HCT116 (cell line): ENCODE data around the gene METTL15. TPM values are rescaled to one million over a fixed set of nuclear protein-coding genes. Genes with fewer than 3 reads are reported as not detected.

Experiments used
- ATAC-seq: fragments of 200-7000 bp; cut with Tn5 transposase; 2 replicates; pipeline ENCODE4 v1.9.1; 2020; ENCODE audit warnings: mild to moderate bottlenecking, moderate library complexity
- BruUV-seq: library from RNA; stranded (reverse); fragments of 400-500 nt; replicated peaks from 2 replicates; lab custom pipeline; 2021; lab: Mats Ljungman, UMichigan
- CTCF ChIA-PET: fragments of 300-600 bp; sonication (Branson Sonifier 250); formaldehyde crosslinking; loops from one replicate; lab custom pipeline; 2021; ENCODE audit warnings: antibody characterized with exemption; lab: Charles Lee
- POLR2A ChIA-PET: fragments of 300-600, 350-600 bp; sonication (Branson Sonifier 250); formaldehyde crosslinking; loops from one replicate; lab custom pipeline; 2021; ENCODE audit warnings: antibody characterized with exemption; lab: Charles Lee
- RAD21 ChIA-PET, 2 experiments: fragments of 300-600 bp; sonication (Branson Sonifier 250); formaldehyde crosslinking; loops; one replicate each; lab custom pipeline; 2023; ENCODE audit warnings: low total read pairs in 2 of 2; ENCODE audit not compliant: uncharacterized antibody in 2 of 2, unreplicated experiment in 2 of 2, low non-redundant PET in 1 of 2; lab: Charles Lee
- DNase-seq: peaks from one replicate; pipeline ENCODE4 v3.0.0-alpha.2; 2010; ENCODE audit warnings: low read depth, low spot score
- H2AFZ ChIP-seq: fragments of 200-600 bp; shearing (Covaris generic), sonication (generic); 2 replicates; pipeline ENCODE4 v1.6.1; 2017; ENCODE audit warnings: low read depth, mixed run types, mixed read lengths, antibody characterized with exemption, low read length; ENCODE audit not compliant: poor library complexity, severe bottlenecking
- H3K27ac ChIP-seq: 2 replicates; pipeline ENCODE4 v1.5.1; 2012; ENCODE audit warnings: low read depth, low read length
- H3K27me3 ChIP-seq: fragments of 200-600 bp; sonication (generic); 2 replicates; pipeline ENCODE4 v1.6.1; 2016; ENCODE audit warnings: mixed run types, low read length, mixed read lengths; ENCODE audit not compliant: insufficient read depth
- H3K36me3 ChIP-seq, 2 experiments: fragments of 200-500 bp in 1 of 2; fragments of 200-600 bp in 1 of 2; sonication (Bioruptor generic) in 1 of 2; sonication (generic) in 1 of 2; 2 replicates each; pipeline versions ENCODE4 v1.5.1 to v1.6.1; 2014 to 2016; ENCODE audit warnings: low read length in 2 of 2, inconsistent platforms in 1 of 2, mixed read lengths in 1 of 2, mixed run types in 1 of 2; ENCODE audit not compliant: insufficient read depth in 2 of 2, control insufficient read depth in 1 of 2
- H3K4me1 ChIP-seq, 2 experiments: fragments of 200-600 bp in 1 of 2; sonication (generic) in 1 of 2; 2 replicates each; pipeline versions ENCODE4 v1.5.1 to v1.6.1; 2012 to 2017; ENCODE audit warnings: low read length in 2 of 2, inconsistent platforms in 1 of 2, mild to moderate bottlenecking in 1 of 2, mixed read lengths in 1 of 2, mixed run types in 1 of 2, moderate library complexity in 1 of 2; ENCODE audit not compliant: insufficient read depth in 2 of 2, control insufficient read depth in 1 of 2
- H3K4me2 ChIP-seq: fragments of 200-600 bp; sonication (generic); 2 replicates; pipeline ENCODE4 v1.6.1; 2017; ENCODE audit warnings: mixed run types, low read length, mixed read lengths
- H3K4me3 ChIP-seq, 2 experiments: fragments of 200-600 bp in 1 of 2; sonication (generic) in 1 of 2; replicated peaks in 1 of 2; 2 replicates each; pipeline ENCODE4 v1.5.1; 2011 to 2016; ENCODE audit warnings: low read length in 2 of 2, control low read depth in 1 of 2, low read depth in 1 of 2, mild to moderate bottlenecking in 1 of 2, mixed read lengths in 1 of 2, mixed run types in 1 of 2
- H3K79me2 ChIP-seq: fragments of 200-600 bp; sonication (generic); 2 replicates; pipeline ENCODE4 v1.6.1; 2017; ENCODE audit warnings: mild to moderate bottlenecking, mixed run types, low read length, moderate library complexity, mixed read lengths; ENCODE audit not compliant: insufficient read depth
- H3K9ac ChIP-seq: fragments of 200-600 bp; sonication (generic); 2 replicates; pipeline ENCODE4 v1.6.1; 2016; ENCODE audit warnings: low read length, mixed read lengths
- H3K9me2 ChIP-seq: fragments of 200-600 bp; sonication (generic), shearing (Covaris generic); 2 replicates; pipeline ENCODE4 v1.6.1; 2017; ENCODE audit warnings: mixed run types, mild to moderate bottlenecking, moderate library complexity; ENCODE audit not compliant: insufficient read depth
- H3K9me3 ChIP-seq, 2 experiments: fragments of 200-500 bp in 1 of 2; fragments of 200-600 bp in 1 of 2; sonication (Bioruptor generic) in 1 of 2; sonication (generic) in 1 of 2; 2 replicates each; pipeline ENCODE4 v1.6.1; 2014 to 2017; ENCODE audit warnings: low read length in 2 of 2, mixed read lengths in 2 of 2, inconsistent platforms in 1 of 2, low read depth in 1 of 2, mild to moderate bottlenecking in 1 of 2, mixed run types in 1 of 2, moderate library complexity in 1 of 2; ENCODE audit not compliant: control insufficient read depth in 1 of 2, insufficient read depth in 1 of 2
- H4K20me1 ChIP-seq: fragments of 200-600 bp; sonication (generic), shearing (Covaris generic); 2 replicates; pipeline ENCODE4 v1.6.1; 2017; ENCODE audit warnings: mixed run types, mild to moderate bottlenecking, moderate library complexity; ENCODE audit not compliant: insufficient read depth
- ELF1 ChIP-seq: IDR thresholded peaks from 2 replicates; pipeline ENCODE4 v1.6.1; 2012; ENCODE audit warnings: low read depth, borderline replicate concordance
- REST ChIP-seq: IDR thresholded peaks from 2 replicates; pipeline ENCODE4 v1.6.1; 2012; ENCODE audit warnings: low read depth
- SP1 ChIP-seq: IDR thresholded peaks from 2 replicates; pipeline ENCODE4 v1.6.1; 2012; ENCODE audit warnings: low read depth
- TCF7L2 ChIP-seq: IDR thresholded peaks from 2 replicates; pipeline ENCODE4 v1.7.0; 2011; ENCODE audit warnings: borderline replicate concordance, inconsistent platforms; ENCODE audit not compliant: insufficient read depth, insufficient read length; ENCODE audit errors: extremely low read depth
- ZBTB33 ChIP-seq: IDR thresholded peaks from 2 replicates; pipeline ENCODE4 v1.6.1; 2011; ENCODE audit warnings: mild to moderate bottlenecking, low read length, moderate library complexity; ENCODE audit not compliant: insufficient replicate concordance; ENCODE audit errors: extremely low read depth
- intact Hi-C: fragments of 100-400 bp; cut with micrococcal nuclease; formaldehyde crosslinking; loops from 2 replicates; pipeline ENCODE4 v1.10.0; 2022
- total RNA-seq: library from RNA; stranded (reverse); gene quantifications from one replicate; pipeline ENCODE4 v1.2.1, GENCODE V29; 2021; ENCODE audit not compliant: unreplicated experiment
- TF ChIP-seq, protein P1 (sequence below): IDR thresholded peaks from 2 replicates; pipeline ENCODE4 v1.6.1; 2012
- TF ChIP-seq, protein P2 (sequence below), 3 experiments: fragments of 200-600 bp in 1 of 3; sonication (generic) in 1 of 3; IDR thresholded peaks in 2 of 3; conservative IDR thresholded peaks in 1 of 3; 2 replicates each; pipeline ENCODE4 v1.5.1; 2012 to 2017; ENCODE audit warnings: low read depth in 2 of 3, low read length in 2 of 3, antibody characterized with exemption in 1 of 3, borderline replicate concordance in 1 of 3, control low read depth in 1 of 3, mild to moderate bottlenecking in 1 of 3, mixed read lengths in 1 of 3, mixed run types in 1 of 3, moderate library complexity in 1 of 3; ENCODE audit not compliant: insufficient read depth in 1 of 3

The METTL15 gene
- total RNA-seq, 1 experiment from 2014 or later = 25.3 TPM

DNA sequence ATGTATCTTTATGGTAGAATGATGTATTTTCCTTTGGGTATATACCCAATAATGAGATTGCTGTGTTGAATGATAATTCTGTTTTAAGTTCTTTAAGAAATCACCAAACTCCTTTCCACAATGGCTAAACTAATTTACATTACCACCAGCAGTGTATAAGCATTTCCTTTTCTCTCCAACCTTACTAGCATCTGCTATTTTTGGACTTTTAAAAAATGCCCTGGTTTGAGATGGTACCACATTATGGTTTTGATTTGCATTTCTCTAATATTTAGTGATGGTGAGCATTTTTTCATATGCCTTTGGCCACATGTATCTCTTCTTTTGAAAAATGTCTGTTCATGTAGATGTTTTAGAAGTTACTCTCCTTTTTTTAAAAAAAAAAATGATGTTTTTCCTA is 142.0 kb downstream of the METTL15 start (continued):
- TF ChIP-seq TCF7L2 = no peak
- TF ChIP-seq, protein P1, sequence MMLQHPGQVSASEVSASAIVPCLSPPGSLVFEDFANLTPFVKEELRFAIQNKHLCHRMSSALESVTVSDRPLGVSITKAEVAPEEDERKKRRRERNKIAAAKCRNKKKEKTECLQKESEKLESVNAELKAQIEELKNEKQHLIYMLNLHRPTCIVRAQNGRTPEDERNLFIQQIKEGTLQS = no peak
- TF ChIP-seq, protein P2, sequence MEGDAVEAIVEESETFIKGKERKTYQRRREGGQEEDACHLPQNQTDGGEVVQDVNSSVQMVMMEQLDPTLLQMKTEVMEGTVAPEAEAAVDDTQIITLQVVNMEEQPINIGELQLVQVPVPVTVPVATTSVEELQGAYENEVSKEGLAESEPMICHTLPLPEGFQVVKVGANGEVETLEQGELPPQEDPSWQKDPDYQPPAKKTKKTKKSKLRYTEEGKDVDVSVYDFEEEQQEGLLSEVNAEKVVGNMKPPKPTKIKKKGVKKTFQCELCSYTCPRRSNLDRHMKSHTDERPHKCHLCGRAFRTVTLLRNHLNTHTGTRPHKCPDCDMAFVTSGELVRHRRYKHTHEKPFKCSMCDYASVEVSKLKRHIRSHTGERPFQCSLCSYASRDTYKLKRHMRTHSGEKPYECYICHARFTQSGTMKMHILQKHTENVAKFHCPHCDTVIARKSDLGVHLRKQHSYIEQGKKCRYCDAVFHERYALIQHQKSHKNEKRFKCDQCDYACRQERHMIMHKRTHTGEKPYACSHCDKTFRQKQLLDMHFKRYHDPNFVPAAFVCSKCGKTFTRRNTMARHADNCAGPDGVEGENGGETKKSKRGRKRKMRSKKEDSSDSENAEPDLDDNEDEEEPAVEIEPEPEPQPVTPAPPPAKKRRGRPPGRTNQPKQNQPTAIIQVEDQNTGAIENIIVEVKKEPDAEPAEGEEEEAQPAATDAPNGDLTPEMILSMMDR (IDR thresholded peaks at IDR 0.05 in 2 of 3, conservative IDR thresholded peaks at IDR 0.05 in 1 of 3; ENCODE audit: borderline replicate concordance in 1 of 3, insufficient read depth in 1 of 3, low read depth in 2 of 3, low read length in 2 of 3) = no peak

DNA sequence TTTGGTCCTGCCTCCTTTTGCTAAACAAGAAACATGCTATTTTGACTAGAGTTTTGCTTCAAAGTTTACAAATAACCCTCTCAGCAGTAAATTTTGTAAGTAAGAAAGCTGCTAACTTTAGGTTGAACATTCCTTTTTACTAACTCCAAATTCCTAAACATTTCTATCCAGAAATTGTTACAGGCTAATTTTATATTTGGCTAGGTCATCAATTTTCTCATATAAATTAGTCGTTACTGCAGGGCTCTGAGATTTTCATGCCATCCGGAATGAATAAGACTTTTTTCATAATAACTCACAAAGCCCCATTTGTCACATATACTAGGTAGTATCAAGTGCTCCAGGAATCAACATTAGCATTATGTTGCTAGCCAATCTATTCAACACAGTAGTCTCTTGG is 143.1 kb downstream of the METTL15 start:
- intact Hi-C loops = no loop called here
- RAD21 ChIA-PET = no interaction called here
- Histone ChIP-seq H3K9me2 (no peaks in the 10 kb centered on the region), H3K4me1 (no peaks in the 10 kb centered on the region), H3K27me3 (no peaks in the 10 kb centered on the region), H2AFZ (no peak overlapping the region), H3K36me3 (no peaks in the 10 kb centered on the region), H3K4me2 (no peak overlapping the region), H3K79me2 (peaks cover 9% of the 10 kb centered on the region; the same call in 1 of the 2 replicates), H3K9ac (no peak overlapping the region), H3K4me3 (no peak overlapping the region), H3K27ac (no peak overlapping the region), H4K20me1 (no peaks in the 10 kb centered on the region), H3K9me3 (no peaks in the 10 kb centered on the region)
- CTCF ChIA-PET = no interaction called here
- no peak for ATAC-seq
- POLR2A ChIA-PET = no interaction called here
- no TSS peak for BruUV-seq
- DNase-seq = no peak
- no peak for TF ChIP-seq REST
- TF ChIP-seq ZBTB33 = no peak
- no peak for TF ChIP-seq SP1
- no peak for TF ChIP-seq ELF1
